ENCODE data around the gene SH2D3C. TPM values are rescaled to one million over a fixed set of nuclear protein-coding genes. Genes with fewer than 3 reads are reported as not detected.
A peak's percentile ranks its signal among the peaks of the same experiment; 100 is the strongest.

The SH2D3C gene
- total and polyA plus RNA-seq, 9 of the 15 experiments (the other 6 are each of a cell fraction or from before 2014, with no cell fraction given): 0.03 to 1.2 (median 0.22) TPM; not detected in 1

GRCh38 chr9:127734747-127735529 is 43.5 kb downstream of the SH2D3C start, which contains the start of gene TOR2A (continued):
- no peak for TF ChIP-seq MLX (CRISPR knock-in tag; conservative IDR thresholded peaks at IDR 0.05)
- TF ChIP-seq NKRF (IDR thresholded peaks at IDR 0.05; ENCODE audit: borderline replicate concordance): peak; percentile 74; the same call in 1 of the 2 replicates
- no peak for TF ChIP-seq CLOCK (CRISPR knock-in tag; IDR thresholded peaks at IDR 0.05; ENCODE audit: borderline replicate concordance)
- peak; percentile 99 for TF ChIP-seq ETS1 (conservative IDR thresholded peaks at IDR 0.05; ENCODE audit: control insufficient read depth, low read depth, low read length)
- peak; percentile 79 to 87 for TF ChIP-seq SIX5 (IDR thresholded peaks at IDR 0.05; ENCODE audit: borderline replicate concordance in 1 of 2, insufficient read depth in 1 of 2, low read depth in 1 of 2, low read length in 2 of 2)
- TF ChIP-seq SIN3A (IDR thresholded peaks at IDR 0.05; ENCODE audit: borderline replicate concordance in 2 of 2, control insufficient read depth in 1 of 2, low read depth in 2 of 2, low read length in 2 of 2): peak; percentile 45 to 79; a peak in 1 of 4 replicates
- no peak for TF ChIP-seq ZNF785 (CRISPR knock-in tag; IDR thresholded peaks at IDR 0.05)
- no peak for TF ChIP-seq CEBPB (tag; IDR thresholded peaks at IDR 0.05)
- peak; percentile 95 for TF ChIP-seq NEUROD1 (IDR thresholded peaks at IDR 0.05; ENCODE audit: borderline replicate concordance, low read depth, low read length, partially characterized antibody)
- no peak for TF ChIP-seq HMBOX1 (IDR thresholded peaks at IDR 0.05)
- TF ChIP-seq CBX3 (IDR thresholded peaks at IDR 0.05; ENCODE audit: borderline replicate concordance in 1 of 2, low read length in 2 of 2): no peak
- TF ChIP-seq SAP30 (IDR thresholded peaks at IDR 0.05; ENCODE audit: borderline replicate concordance, insufficient read depth, low read depth, low read length, poor library complexity, severe bottlenecking): peak; percentile 79
- TF ChIP-seq NR2C1 (IDR thresholded peaks at IDR 0.05): no peak
- TF ChIP-seq NR2C1 (tag; IDR thresholded peaks at IDR 0.05): peak; percentile 46; the same call in 1 of the 2 replicates
- peak; percentile 65; the same call in 1 of the 2 replicates for TF ChIP-seq NR2C2 (CRISPR knock-in tag; IDR thresholded peaks at IDR 0.05)
- peak; percentile 85; the same call in 1 of the 2 replicates for TF ChIP-seq NR2C2 (tag; IDR thresholded peaks at IDR 0.05)
- peak; percentile 66 to 69 for TF ChIP-seq NRF1 (conservative IDR thresholded peaks at IDR 0.05 in 1 of 2, IDR thresholded peaks at IDR 0.05 in 1 of 2)

Measured in K562 (cell line).